B cell (primary cell): ENCODE measurements around the gene PRKCB. TPM values are rescaled to one million over a fixed set of nuclear protein-coding genes. Genes with fewer than 3 reads are reported as not detected.

Experiments used
- ATAC-seq: fragments of 200-7000 bp; cut with Tn5 transposase; one replicate; pipeline ENCODE4 v1.10.0; 2021; ENCODE audit warnings: low read depth, mild to moderate bottlenecking, moderate number of reproducible peaks, moderate library complexity
- CTCF ChIA-PET: fragments of 350-600 bp; sonication (Branson Sonifier 250); formaldehyde crosslinking; loops from one replicate; lab custom pipeline; 2021; ENCODE audit warnings: antibody characterized with exemption, inconsistent platforms; lab: Charles Lee
- POLR2A ChIA-PET: fragments of 350-600 bp; sonication (Branson Sonifier 250); formaldehyde crosslinking; loops from one replicate; lab custom pipeline; 2021; ENCODE audit warnings: antibody characterized with exemption; lab: Charles Lee
- DNase-seq: peaks from one replicate; pipeline ENCODE4 v3.0.0; 2013
- H2AFZ ChIP-seq: 2 replicates; pipeline ENCODE4 v1.6.1; 2012; ENCODE audit warnings: mild to moderate bottlenecking, low read depth, low read length; ENCODE audit not compliant: insufficient read depth, poor library complexity, severe bottlenecking
- H3K27ac ChIP-seq, 2 donors: 1 replicate in 1 of 2; 2 replicates in 1 of 2; pipeline ENCODE4 v1.5.1; 2012 to 2013; ENCODE audit warnings: low read length in 2 of 2, mild to moderate bottlenecking in 2 of 2, moderate library complexity in 1 of 2
- H3K27me3 ChIP-seq, 4 experiments: fragments of 200-600 bp in 1 of 4; sonication (generic) in 1 of 4; replicated peaks in 1 of 4; 1 replicate in 2 of 4; 2 replicates in 2 of 4; pipeline versions ENCODE4 v1.6.1 to v1.7.0; 2013 to 2016; ENCODE audit warnings: low read length in 3 of 4, mild to moderate bottlenecking in 2 of 4, mixed read lengths in 1 of 4, moderate library complexity in 1 of 4; ENCODE audit not compliant: insufficient read depth in 4 of 4, control insufficient read depth in 3 of 4; ENCODE audit errors: control extremely low read depth in 1 of 4
- H3K36me3 ChIP-seq, 2 experiments: replicated peaks in 1 of 2; 1 replicate in 1 of 2; 2 replicates in 1 of 2; pipeline versions ENCODE4 v1.6.1 to v1.7.1; 2013; ENCODE audit warnings: low read length in 1 of 2; ENCODE audit not compliant: insufficient read depth in 2 of 2, control insufficient read depth in 1 of 2; ENCODE audit errors: control extremely low read depth in 1 of 2, extremely low read depth in 1 of 2
- H3K4me1 ChIP-seq, 2 donors: fragments of 200-600 bp in 1 of 2; sonication (generic) in 1 of 2; 1 replicate in 1 of 2; 2 replicates in 1 of 2; pipeline versions ENCODE4 v1.5.1 to v1.6.1; 2013 to 2017; ENCODE audit warnings: low read length in 2 of 2; ENCODE audit not compliant: control insufficient read depth in 2 of 2, insufficient read depth in 2 of 2
- H3K4me2 ChIP-seq: replicated peaks from 2 replicates; pipeline ENCODE3; 2012; ENCODE audit warnings: mild to moderate bottlenecking, low read depth, low read length; ENCODE audit not compliant: poor library complexity, severe bottlenecking
- H3K4me3 ChIP-seq, 5 experiments: fragments of 200-600 bp in 1 of 5; sonication (generic) in 1 of 5; 1 replicate in 3 of 5; 2 replicates in 2 of 5; pipeline versions ENCODE4 v1.5.1 to v1.7.0; 2011 to 2016; ENCODE audit warnings: low read length in 4 of 5, mild to moderate bottlenecking in 4 of 5, low read depth in 2 of 5, control low read depth in 1 of 5, moderate library complexity in 1 of 5; ENCODE audit not compliant: insufficient read depth in 1 of 5; ENCODE audit errors: control extremely low read depth in 1 of 5, extremely low read depth in 1 of 5
- H3K79me2 ChIP-seq: fragments of 200-600 bp; sonication (generic); one replicate; pipeline ENCODE4 v1.6.0; 2016; ENCODE audit warnings: low read length; ENCODE audit not compliant: control insufficient read depth, insufficient read depth
- H3K9ac ChIP-seq: fragments of 200-600 bp; sonication (generic); 2 replicates; pipeline ENCODE4 v1.6.1; 2017; ENCODE audit warnings: mild to moderate bottlenecking, low read length, moderate library complexity
- H3K9me3 ChIP-seq, 3 donors: one replicate each; pipeline versions ENCODE4 v1.6.1 to v1.7.1; 2013; ENCODE audit warnings: low read length in 2 of 3; ENCODE audit not compliant: control insufficient read depth in 2 of 3, insufficient read depth in 1 of 3; ENCODE audit errors: control extremely low read depth in 1 of 3
- H4K20me1 ChIP-seq: 2 replicates; pipeline ENCODE4 v1.6.0; 2012; ENCODE audit warnings: mild to moderate bottlenecking, low read length; ENCODE audit not compliant: insufficient read depth, control insufficient read depth, poor library complexity, severe bottlenecking
- H3K27ac Mint-ChIP-seq: one replicate; pipeline ENCODE4 v1.8.0; 2021; ENCODE audit warnings: mixed read lengths
- H3K27me3 Mint-ChIP-seq: one replicate; pipeline ENCODE4 v1.8.0; 2021; ENCODE audit warnings: mixed read lengths
- H3K4me1 Mint-ChIP-seq: one replicate; pipeline ENCODE4 v1.8.0; 2021; ENCODE audit warnings: mixed read lengths
- H3K4me3 Mint-ChIP-seq: one replicate; pipeline ENCODE4 v1.8.0; 2021; ENCODE audit warnings: mixed read lengths
- H3K9me3 Mint-ChIP-seq: one replicate; pipeline ENCODE4 v1.8.0; 2022; ENCODE audit warnings: mixed read lengths; ENCODE audit not compliant: insufficient read depth
- CTCF ChIP-seq: fragments of 200-600 bp; IDR thresholded peaks from one replicate; pipeline ENCODE4 v1.8.0; 2022; ENCODE audit warnings: antibody characterized with exemption, mild to moderate bottlenecking
- EZH2 ChIP-seq: IDR thresholded peaks from 2 replicates; pipeline ENCODE4 v1.6.1; 2012; ENCODE audit warnings: borderline replicate concordance, low read depth, mild to moderate bottlenecking, moderate library complexity, low read length; ENCODE audit not compliant: insufficient read depth, poor library complexity, severe bottlenecking
- WGBS: methylation state at CpG from one replicate; pipeline ENCODE4 v1.1.5; 2013; ENCODE audit warnings: missing lambda C conversion rate; ENCODE audit not compliant: insufficient coverage; 5-methylcytosine and 5-hydroxymethylcytosine counted together
- intact Hi-C: fragments of 100-400 bp; cut with micrococcal nuclease; formaldehyde crosslinking; loops from one replicate; pipeline ENCODE4 v1.10.0; 2022
- polyA plus RNA-seq: library from polyadenylated mRNA; depleted of rRNA; stranded (reverse); fragments of >200 nt; gene quantifications from 2 replicates; pipeline ENCODE4 v1.2.3, GENCODE V29; 2012
- total RNA-seq, 2 donors: library from RNA; stranded (reverse); fragments of 120-200 nt in 1 of 2; gene quantifications; 1 replicate in 1 of 2; 2 replicates in 1 of 2; pipeline versions ENCODE4 v1.2.3 to v1.2.4, GENCODE V29; 2013 to 2022

The PRKCB gene
- total and polyA plus RNA-seq, 2 donors (not counting 1 experiment from before 2014, with no cell fraction given), result 106 to 373 TPM

- peak overlapping the region; percentile 95 for H3K27ac Mint-ChIP-seq
- peak; percentile 23 for ATAC-seq
These were observed 113.2 kb downstream of the PRKCB start for GRCh38 chr16:23948949-23949411.

More at GRCh38 chr16:23948949-23949411, 113.2 kb downstream of the PRKCB start:
- no peak overlapping the region for H3K4me3 ChIP-seq
- peaks cover 3% of the 10 kb centered on the region for H3K9me3 Mint-ChIP-seq
- intact Hi-C loops, result loop anchor here (1.0 kb wide), 1 partner anchor 8 kb away; no protein-coding TSS in a partner anchor
- no peaks in the 10 kb centered on the region for H3K27me3 Mint-ChIP-seq
- peaks cover 91 to 96% of the 10 kb centered on the region in 2 donors for H3K4me1 ChIP-seq
- peaks cover 87% of the 10 kb centered on the region for H3K79me2 ChIP-seq
- no peaks in the 10 kb centered on the region for H3K27me3 ChIP-seq
- H3K4me2 ChIP-seq, result peak overlapping the region; percentile 68
- H3K9me3 ChIP-seq, result no peaks in the 10 kb centered on the region
- POLR2A ChIA-PET, result interaction anchor here (0.7 to 1.5 kb wide), 6 partner anchors 8 to 113 kb away, joined by 3 to 12 read pairs (median 3); partner anchors contain the start of gene PRKCB
- H3K27ac ChIP-seq, result peak overlapping the region; percentile 59 to 88
- peaks cover 6% of the 10 kb centered on the region for H4K20me1 ChIP-seq
- peak overlapping the region; percentile 76 for H3K4me3 Mint-ChIP-seq
- peaks cover 95% of the 10 kb centered on the region for H3K4me1 Mint-ChIP-seq
- WGBS, result 19% methylated on average over 9 of the region's 11 CpGs
- CTCF ChIA-PET, result interaction anchor here (0.8 to 2.2 kb wide), 7 partner anchors 9 to 145 kb away, joined by 3 to 5 read pairs (median 4); no protein-coding TSS in a partner anchor
- peak overlapping the region; percentile 1 for H3K9ac ChIP-seq
- H3K36me3 ChIP-seq, result peaks cover 0 to 28% of the 10 kb centered on the region in 2 experiments
- TF ChIP-seq EZH2 (no peak), CTCF (no peak)
- H2AFZ ChIP-seq, result no peak overlapping the region
- DNase-seq, result peak; percentile 43
